HEK293 (cell line): ENCODE data around the gene TPGS1.

Experiments
- ATF2 ChIP-seq: fragments of 450-650 bp; formaldehyde crosslinking; IDR thresholded peaks from 2 replicates; pipeline ENCODE4 v1.5.1; 2016; ENCODE audit warnings: missing biosample characterization, missing genetic modification characterization, low read depth
- BCL6B ChIP-seq: fragments of 450-650 bp; formaldehyde crosslinking; IDR thresholded peaks from 2 replicates; pipeline ENCODE4 v1.5.1; 2017; ENCODE audit warnings: missing biosample characterization, missing genetic modification characterization
- EGR2 ChIP-seq: fragments of 450-650 bp; formaldehyde crosslinking; IDR thresholded peaks from 2 replicates; pipeline ENCODE4 v1.5.1; 2016; ENCODE audit warnings: low read depth, missing biosample characterization, missing genetic modification characterization
- GLI2 ChIP-seq: fragments of 450-650 bp; formaldehyde crosslinking; IDR thresholded peaks from 2 replicates; pipeline ENCODE4; 2017; ENCODE audit warnings: missing biosample characterization, missing genetic modification characterization, low read depth, borderline replicate concordance
- GLIS2 ChIP-seq: fragments of 450-650 bp; formaldehyde crosslinking; IDR thresholded peaks from 2 replicates; pipeline ENCODE4 v1.5.1; 2016; ENCODE audit warnings: missing biosample characterization, missing genetic modification characterization
- MZF1 ChIP-seq: fragments of 450-650 bp; formaldehyde crosslinking; IDR thresholded peaks from 2 replicates; pipeline ENCODE4 v1.5.1; 2017; ENCODE audit warnings: missing biosample characterization, missing genetic modification characterization, borderline replicate concordance
- PATZ1 ChIP-seq: fragments of 450-650 bp; formaldehyde crosslinking; IDR thresholded peaks from 2 replicates; pipeline ENCODE4 v1.5.1; 2016; ENCODE audit warnings: missing biosample characterization, missing genetic modification characterization
- PRDM4 ChIP-seq: fragments of 450-650 bp; formaldehyde crosslinking; IDR thresholded peaks from 2 replicates; pipeline ENCODE4 v1.5.1; 2017; ENCODE audit warnings: missing biosample characterization, missing genetic modification characterization
- SP7 ChIP-seq: fragments of 450-650 bp; formaldehyde crosslinking; IDR thresholded peaks from 2 replicates; pipeline ENCODE4 v1.5.1; 2016; ENCODE audit warnings: missing biosample characterization, missing genetic modification characterization
- TSHZ1 ChIP-seq: fragments of 450-650 bp; formaldehyde crosslinking; IDR thresholded peaks from 2 replicates; pipeline ENCODE4 v1.5.1; 2016; ENCODE audit warnings: missing biosample characterization, missing genetic modification characterization, borderline replicate concordance
- ZFHX2 ChIP-seq: fragments of 450-650 bp; formaldehyde crosslinking; conservative IDR thresholded peaks from 2 replicates; pipeline ENCODE4 v1.5.1; 2016; ENCODE audit warnings: missing biosample characterization, missing genetic modification characterization
- ZFP41 ChIP-seq: fragments of 450-650 bp; formaldehyde crosslinking; IDR thresholded peaks from 2 replicates; pipeline ENCODE4 v1.5.1; 2016; ENCODE audit warnings: missing biosample characterization, missing genetic modification characterization, borderline replicate concordance
- ZNF133 ChIP-seq: fragments of 450-650 bp; formaldehyde crosslinking; IDR thresholded peaks from 2 replicates; pipeline ENCODE4 v1.5.1; 2016; ENCODE audit warnings: missing biosample characterization, missing genetic modification characterization
- ZNF140 ChIP-seq: fragments of 450-650 bp; formaldehyde crosslinking; IDR thresholded peaks from 2 replicates; pipeline ENCODE4 v1.5.1; 2016; ENCODE audit warnings: missing biosample characterization, missing genetic modification characterization
- ZNF19 ChIP-seq: fragments of 450-650 bp; formaldehyde crosslinking; IDR thresholded peaks from 2 replicates; pipeline ENCODE4; 2016; ENCODE audit warnings: missing biosample characterization, missing genetic modification characterization, low read depth
- ZNF223 ChIP-seq: fragments of 450-650 bp; formaldehyde crosslinking; IDR thresholded peaks from 2 replicates; pipeline ENCODE4 v1.5.1; 2016; ENCODE audit warnings: missing biosample characterization, missing genetic modification characterization
- ZNF239 ChIP-seq: fragments of 450-650 bp; formaldehyde crosslinking; IDR thresholded peaks from 2 replicates; pipeline ENCODE4 v1.5.1; 2016; ENCODE audit warnings: missing biosample characterization, missing genetic modification characterization
- ZNF341 ChIP-seq: fragments of 450-650 bp; formaldehyde crosslinking; IDR thresholded peaks from 2 replicates; pipeline ENCODE4; 2016; ENCODE audit warnings: low read depth, missing biosample characterization, missing genetic modification characterization
- ZNF366 ChIP-seq: fragments of 450-650 bp; formaldehyde crosslinking; conservative IDR thresholded peaks from 2 replicates; pipeline ENCODE4 v1.5.1; 2016; ENCODE audit warnings: missing biosample characterization, missing genetic modification characterization
- ZNF416 ChIP-seq: fragments of 450-650 bp; formaldehyde crosslinking; IDR thresholded peaks from 2 replicates; pipeline ENCODE4 v1.5.1; 2016; ENCODE audit warnings: missing biosample characterization, missing genetic modification characterization
- ZNF426 ChIP-seq: fragments of 450-650 bp; formaldehyde crosslinking; IDR thresholded peaks from 2 replicates; pipeline ENCODE4 v1.5.1; 2017; ENCODE audit warnings: missing biosample characterization, missing genetic modification characterization, mild to moderate bottlenecking, inconsistent platforms, moderate library complexity
- ZNF660 ChIP-seq: fragments of 450-650 bp; IDR thresholded peaks from 2 replicates; pipeline ENCODE4 v1.5.1; 2018; ENCODE audit warnings: missing biosample characterization, mild to moderate bottlenecking, missing genetic modification characterization
- ZNF704 ChIP-seq: fragments of 450-650 bp; formaldehyde crosslinking; IDR thresholded peaks from 2 replicates; pipeline ENCODE4 v1.5.1; 2016; ENCODE audit warnings: missing biosample characterization, missing genetic modification characterization
- ZNF707 ChIP-seq: fragments of 450-650 bp; formaldehyde crosslinking; IDR thresholded peaks from 2 replicates; pipeline ENCODE4 v1.5.1; 2016; ENCODE audit warnings: missing biosample characterization, missing genetic modification characterization
- ZNF785 ChIP-seq: fragments of 450-650 bp; formaldehyde crosslinking; IDR thresholded peaks from 2 replicates; pipeline ENCODE4 v1.5.1; 2016; ENCODE audit warnings: missing biosample characterization, missing genetic modification characterization
- ZSCAN4 ChIP-seq: fragments of 450-650 bp; formaldehyde crosslinking; IDR thresholded peaks from 2 replicates; pipeline ENCODE4 v1.5.1; 2017; ENCODE audit warnings: missing biosample characterization, missing genetic modification characterization

TPGS1 gene

GRCh38 chr19:480016-480855 is 27.1 kb upstream of the TPGS1 start (continued):
- TF ChIP-seq ZNF133 (tag by site-specific recombination) (no peak), ZSCAN4 (tag by site-specific recombination) (no peak), ZNF19 (tag by site-specific recombination) (no peak), ZNF416 (no peak), PATZ1 (tag by site-specific recombination) (0 out of 2 replicates have a peak, but pooled peaks have one; percentile 32), BCL6B (tag by site-specific recombination) (no peak), ZNF785 (no peak), ZNF239 (tag by site-specific recombination) (no peak), ZFHX2 (tag by site-specific recombination) (peak; percentile 92), ZNF704 (no peak), ZNF366 (tag by site-specific recombination) (peak; percentile 82), ZFP41 (tag by site-specific recombination) (no peak), EGR2 (tag by site-specific recombination) (peak; percentile 87), ZNF707 (0 out of 2 replicates have a peak, but pooled peaks have one; percentile 32), SP7 (0 out of 2 replicates have a peak, but pooled peaks have one; percentile 40), ZNF426 (tag by site-specific recombination) (no peak), ATF2 (tag by site-specific recombination) (peak; percentile 17; the same call in 1 of the 2 replicates), ZNF341 (no peak), PRDM4 (no peak), TSHZ1 (tag by site-specific recombination) (no peak), ZNF140 (tag by site-specific recombination) (no peak), GLIS2 (tag by site-specific recombination) (no peak), ZNF223 (tag by site-specific recombination) (no peak), GLI2 (tag by site-specific recombination) (no peak), MZF1 (tag by site-specific recombination) (no peak), ZNF660 (tag by site-specific recombination) (no peak)
